Loucy (cell line): ENCODE data around the gene TEX14.

ENCODE experiments used
- EZH2phosphoT487 ChIP-seq: fragments of 200-600 bp; IDR thresholded peaks from 2 replicates; pipeline ENCODE4 v1.6.1; 2018; ENCODE audit warnings: antibody characterized with exemption, mild to moderate bottlenecking, moderate library complexity, borderline replicate concordance
- TF ChIP-seq, protein P1 (sequence below): fragments of 200-600 bp; sonication (generic); conservative IDR thresholded peaks from 2 replicates; pipeline ENCODE4 v1.5.1; 2014; ENCODE audit warnings: mild to moderate bottlenecking, antibody characterized with exemption, low read length

DNA sequence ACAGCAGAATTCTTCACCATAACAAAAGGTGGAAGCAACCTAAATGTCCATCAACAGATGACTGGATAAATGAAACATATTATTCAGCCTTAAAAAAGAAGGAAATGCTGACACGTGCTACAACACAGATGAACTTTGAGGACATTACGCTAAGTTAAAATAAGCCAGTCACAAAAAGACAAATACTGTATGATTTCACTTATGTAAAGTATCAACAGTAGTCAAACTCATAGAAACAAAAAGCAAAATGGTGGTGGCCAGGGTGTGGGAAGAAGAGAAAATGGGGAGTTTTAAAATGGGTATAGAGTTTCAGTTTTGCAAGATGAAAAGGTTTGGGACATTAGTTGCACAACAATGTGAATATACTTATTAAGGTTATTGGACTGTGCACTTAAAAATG, 127.6 kb downstream of the TEX14 start:
- TF ChIP-seq, protein P1, sequence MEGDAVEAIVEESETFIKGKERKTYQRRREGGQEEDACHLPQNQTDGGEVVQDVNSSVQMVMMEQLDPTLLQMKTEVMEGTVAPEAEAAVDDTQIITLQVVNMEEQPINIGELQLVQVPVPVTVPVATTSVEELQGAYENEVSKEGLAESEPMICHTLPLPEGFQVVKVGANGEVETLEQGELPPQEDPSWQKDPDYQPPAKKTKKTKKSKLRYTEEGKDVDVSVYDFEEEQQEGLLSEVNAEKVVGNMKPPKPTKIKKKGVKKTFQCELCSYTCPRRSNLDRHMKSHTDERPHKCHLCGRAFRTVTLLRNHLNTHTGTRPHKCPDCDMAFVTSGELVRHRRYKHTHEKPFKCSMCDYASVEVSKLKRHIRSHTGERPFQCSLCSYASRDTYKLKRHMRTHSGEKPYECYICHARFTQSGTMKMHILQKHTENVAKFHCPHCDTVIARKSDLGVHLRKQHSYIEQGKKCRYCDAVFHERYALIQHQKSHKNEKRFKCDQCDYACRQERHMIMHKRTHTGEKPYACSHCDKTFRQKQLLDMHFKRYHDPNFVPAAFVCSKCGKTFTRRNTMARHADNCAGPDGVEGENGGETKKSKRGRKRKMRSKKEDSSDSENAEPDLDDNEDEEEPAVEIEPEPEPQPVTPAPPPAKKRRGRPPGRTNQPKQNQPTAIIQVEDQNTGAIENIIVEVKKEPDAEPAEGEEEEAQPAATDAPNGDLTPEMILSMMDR, result no peak
- no peak for TF ChIP-seq EZH2phosphoT487
